ENCODE results near the gene TLE3.
"Not testable (repeated sequence)": the region's sequence is repeated elsewhere in the genome, so short reads cannot be mapped to it uniquely, and the experiment has no call there.

Gene TLE3

GRCh38 chr15:70125605-70126004, 27.9 kb upstream of the TLE3 start:
- DNase-seq = no peak

- DNase-seq = no peak
Measured at GRCh38 chr15:70121624-70122302, 24.0 kb upstream of the TLE3 start.

- no peak for DNase-seq
Measured at GRCh38 chr15:70120958-70121623, 23.4 kb upstream of the TLE3 start.

GRCh38 chr15:70119911-70120508, 22.3 kb upstream of the TLE3 start:
- DNase-seq = no peak

- no peak for DNase-seq
Measured at GRCh38 chr15:70118599-70118998, 20.9 kb upstream of the TLE3 start.

- DNase-seq = no peak
Measured at GRCh38 chr15:70116317-70116716, 18.6 kb upstream of the TLE3 start.

- no peak for DNase-seq
Measured at GRCh38 chr15:70114221-70114620, 16.5 kb upstream of the TLE3 start.

- DNase-seq = no peak
Measured at GRCh38 chr15:70113304-70113700, 15.6 kb upstream of the TLE3 start.

GRCh38 chr15:70112572-70113303, 15.0 kb upstream of the TLE3 start:
- DNase-seq = not testable (repeated sequence)

GRCh38 chr15:70112074-70112395, 14.3 kb upstream of the TLE3 start:
- DNase-seq = no peak

GRCh38 chr15:70111203-70112073, 13.7 kb upstream of the TLE3 start:
- DNase-seq = no peak

- DNase-seq = no peak
Measured at GRCh38 chr15:70109978-70110377, 12.3 kb upstream of the TLE3 start.

GRCh38 chr15:70109531-70109930, 11.8 kb upstream of the TLE3 start:
- DNase-seq = no peak

GRCh38 chr15:70103880-70104626, 6.3 kb upstream of the TLE3 start:
- no peak for DNase-seq

GRCh38 chr15:70102827-70103226, 5.1 kb upstream of the TLE3 start:
- no peak for DNase-seq

- DNase-seq = no peak
Measured at GRCh38 chr15:70101459-70102113, 3.9 kb upstream of the TLE3 start.

- peak; percentile 71 for DNase-seq
Measured at GRCh38 chr15:70100474-70101341, 3.0 kb upstream of the TLE3 start.

- peak; percentile 29 for DNase-seq
Measured at GRCh38 chr15:70099967-70100473, 2.3 kb upstream of the TLE3 start.

- DNase-seq = peak; percentile 100
Measured at GRCh38 chr15:70099167-70099966, 1.6 kb upstream of the TLE3 start.
